ENCODE measurements around the gene SAG. TPM values are rescaled to one million over a fixed set of nuclear protein-coding genes. Genes with fewer than 3 reads are reported as not detected.

The SAG gene
- total and polyA plus RNA-seq, 2 of the 13 experiments (the other 11 are each of a cell fraction or from before 2014, with no cell fraction given) = not detected

GRCh38 chr2:233346930-233347329 is 39.3 kb downstream of the SAG start:
- Histone ChIP-seq H3K27ac (ENCODE audit: extremely low read length, insufficient read depth, low read length) (peak overlapping the region; percentile 33), H3K4me3 (replicated peaks in 1 of 3; ENCODE audit: insufficient read depth in 1 of 3, low read depth in 2 of 3, low read length in 3 of 3) (peak overlapping the region in 1 of 3 experiments; percentile 39; a peak in 2 of 6 replicates), H3K4me1 (ENCODE audit: insufficient read depth, low read length) (peaks cover 85% of the 10 kb centered on the region), H3K9ac (ENCODE audit: insufficient read depth, low read depth, low read length) (0 out of 2 replicates have a peak overlapping the region, but pooled peaks have one; percentile 6), H3K36me3 (replicated peaks in 1 of 2; ENCODE audit: control insufficient read depth in 1 of 2, insufficient read depth in 2 of 2, low read length in 2 of 2) (no peaks in the 10 kb centered on the region), H3K79me2 (ENCODE audit: insufficient read depth, low read length) (no peaks in the 10 kb centered on the region), H2AFZ (ENCODE audit: low read length) (no peak overlapping the region), H3K4me2 (ENCODE audit: low read depth, low read length) (peak overlapping the region; percentile 56), H3K27me3 (ENCODE audit: control insufficient read depth in 1 of 2, insufficient read depth in 2 of 2, low read length in 2 of 2) (no peaks in the 10 kb centered on the region), H4K20me1 (ENCODE audit: insufficient read depth, low read length) (no peaks in the 10 kb centered on the region), H3K9me3 (ENCODE audit: low read length) (no peaks in the 10 kb centered on the region)
- intact Hi-C loops (cut with micrococcal nuclease; ENCODE audit: unreplicated experiment) = no loop called here
- CTCF ChIA-PET (ENCODE audit: low intra/inter-chr PET ratio, low total read pairs) = no interaction called here
- BruUV-seq (replicated peaks) = no TSS peak
- FAIRE-seq (no peak), DNase-seq (ENCODE audit: low spot score) (no peak), ATAC-seq (no peak)
- in situ Hi-C loops (cut with HindIII; ENCODE audit: extremely low pct_ligation_motif_present, low pct_unique_long_range_greater_than_20kb) = no loop called here
- POLR2A ChIA-PET = interaction anchor here (0.9 to 1.0 kb wide), 2 partner anchors 42 to 81 kb away, joined by 3 to 4 read pairs; no protein-coding TSS in a partner anchor
- WGBS (ENCODE audit: low lambda C conversion rate) = 67% methylated on average over 9 of the region's 9 CpGs
- TF ChIP-seq ZNF879 (CRISPR knock-in tag; IDR thresholded peaks at IDR 0.05) (no peak), ZNF782 (CRISPR knock-in tag; IDR thresholded peaks at IDR 0.05; ENCODE audit: borderline replicate concordance) (no peak), NFIB (CRISPR knock-in tag; IDR thresholded peaks at IDR 0.05; ENCODE audit: borderline replicate concordance) (no peak), GTF3A (CRISPR knock-in tag; conservative IDR thresholded peaks at IDR 0.05) (0 out of 2 replicates have a peak, but pooled peaks have one; percentile 5), FOXC1 (CRISPR knock-in tag; IDR thresholded peaks at IDR 0.05; ENCODE audit: borderline replicate concordance) (0 out of 2 replicates have a peak, but pooled peaks have one; percentile 51), YEATS4 (CRISPR knock-in tag; IDR thresholded peaks at IDR 0.05; ENCODE audit: borderline replicate concordance) (peak; percentile 21; the same call in 1 of the 2 replicates), FOXA3 (CRISPR knock-in tag; IDR thresholded peaks at IDR 0.05) (no peak), SNAI1 (CRISPR knock-in tag; IDR thresholded peaks at IDR 0.05; ENCODE audit: borderline replicate concordance) (no peak), ZNF883 (CRISPR knock-in tag; IDR thresholded peaks at IDR 0.05; ENCODE audit: not compliant biosample characterization) (peak; percentile 39), ZNF556 (CRISPR knock-in tag; IDR thresholded peaks at IDR 0.05; ENCODE audit: borderline replicate concordance) (0 out of 2 replicates have a peak, but pooled peaks have one; percentile 16), ZBTB14 (CRISPR knock-in tag; IDR thresholded peaks at IDR 0.05) (no peak), ZSCAN20 (CRISPR knock-in tag; IDR thresholded peaks at IDR 0.05; ENCODE audit: borderline replicate concordance) (no peak), ZNF547 (CRISPR knock-in tag; IDR thresholded peaks at IDR 0.05) (0 out of 2 replicates have a peak, but pooled peaks have one; percentile 10), THAP7 (CRISPR knock-in tag; IDR thresholded peaks at IDR 0.05) (no peak), ZNF605 (CRISPR knock-in tag; IDR thresholded peaks at IDR 0.05) (no peak), ZNF501 (CRISPR knock-in tag; IDR thresholded peaks at IDR 0.05) (peak; percentile 7; the same call in 1 of the 2 replicates), BORCS8-MEF2B (CRISPR knock-in tag; IDR thresholded peaks at IDR 0.05) (no peak), RFX1 (IDR thresholded peaks at IDR 0.05) (no peak), ZHX1 (CRISPR knock-in tag; IDR thresholded peaks at IDR 0.05; ENCODE audit: low read depth) (0 out of 2 replicates have a peak, but pooled peaks have one; percentile 22)
